ENCODE measurements around the gene SMARCD3. TPM values are rescaled to one million over a fixed set of nuclear protein-coding genes. Genes with fewer than 3 reads are reported as not detected.

Gene SMARCD3
- total and polyA plus RNA-seq, 2 of the 8 experiments (the other 6 are each of a cell fraction or from before 2014, with no cell fraction given): 3.0 to 5.6 TPM

DNA sequence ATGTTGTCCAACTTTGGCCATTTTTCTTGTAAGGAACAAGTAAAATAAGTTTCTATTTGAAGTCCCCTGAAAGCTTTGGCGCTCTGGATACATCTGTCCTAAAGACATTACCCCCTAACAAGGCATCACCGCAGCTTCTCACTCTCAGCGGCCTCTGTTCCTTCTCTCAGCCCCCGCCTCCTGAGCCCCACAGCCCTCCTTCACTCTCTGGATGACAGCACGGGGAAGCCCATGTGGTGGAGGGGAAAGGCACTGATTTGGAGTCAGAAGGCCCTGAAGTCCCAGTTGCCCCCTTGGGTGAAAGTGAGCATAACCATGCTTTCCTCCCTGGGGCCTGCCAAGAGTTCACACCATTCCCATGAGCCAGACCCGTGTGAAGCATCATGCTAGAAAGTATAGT lies 42.8 kb downstream of the SMARCD3 start:
- H2BK120ac ChIP-seq (replicated peaks; ENCODE audit: low read depth, low read length): no peak overlapping the region
- H2BK12ac ChIP-seq (ENCODE audit: low read depth, low read length): no peak overlapping the region
- H2AK5ac ChIP-seq (ENCODE audit: low read depth, low read length): no peak overlapping the region
- no peak overlapping the region for H4K5ac ChIP-seq (ENCODE audit: insufficient read length, low read depth, low read length)
- H3K56ac ChIP-seq (replicated peaks; ENCODE audit: insufficient read length, low read depth, low read length): no peak overlapping the region
- H3K18ac ChIP-seq (ENCODE audit: extremely low read depth, low read length): no peak overlapping the region
- CTCF ChIA-PET (ENCODE audit: partially characterized antibody): interaction anchor here (0.7 to 3.1 kb wide), 8 partner anchors 8 to 110 kb away, joined by 3 to 13 read pairs (median 4); no protein-coding TSS in a partner anchor
- no peak overlapping the region for H4K8ac ChIP-seq (ENCODE audit: extremely low read depth, insufficient read depth, low read length)
- 75% methylated on average over 6 of the region's 6 CpGs; no CpG with 5 or more reads in 1 of the 2 experiments for WGBS, 2 experiments (ENCODE audit: extremely low coverage in 1 of 2, insufficient coverage in 1 of 2, insufficient read length in 1 of 2, insufficient replicate concordance in 2 of 2, low coverage in 1 of 2, low lambda C conversion rate in 2 of 2, missing lambda C conversion rate in 1 of 2)
- H3K9ac ChIP-seq (replicated peaks in 1 of 4; ENCODE audit: extremely low read depth in 1 of 4, low read depth in 3 of 4, low read length in 3 of 4): no peak overlapping the region
- H3K27me3 ChIP-seq (replicated peaks in 1 of 4; ENCODE audit: control insufficient read depth in 3 of 4, extremely low read depth in 1 of 4, insufficient read depth in 3 of 4, low read length in 3 of 4): peaks cover 0 to 3% (median 0%) of the 10 kb centered on the region in 4 experiments; a peak in 2 of 7 replicates
- H4K20me1 ChIP-seq (replicated peaks in 1 of 2; ENCODE audit: control insufficient read depth in 1 of 2, insufficient read depth in 2 of 2, low read length in 2 of 2): peaks cover 3% of the 10 kb centered on the region in 2 experiments
- H3K9me3 ChIP-seq (ENCODE audit: insufficient read depth in 2 of 2, low read depth in 1 of 2, low read length in 1 of 2): no peaks in the 10 kb centered on the region
- peaks cover 0 to 6% (median 2%) of the 10 kb centered on the region in 4 experiments; a peak in 4 of 7 replicates for H3K4me1 ChIP-seq (replicated peaks in 1 of 4; ENCODE audit: control insufficient read depth in 3 of 4, insufficient read depth in 4 of 4, low read length in 3 of 4)
- no peak overlapping the region for H3K23ac ChIP-seq (ENCODE audit: insufficient read length)
- H4K91ac ChIP-seq (replicated peaks; ENCODE audit: insufficient read length, low read length): no peak overlapping the region
- no peak overlapping the region for H3K14ac ChIP-seq (ENCODE audit: insufficient read length)
- H2BK20ac ChIP-seq (ENCODE audit: low read length): no peak overlapping the region
- H2AFZ ChIP-seq (ENCODE audit: low read length): no peak overlapping the region
- H2BK15ac ChIP-seq (ENCODE audit: low read length): no peak overlapping the region
- H3K79me2 ChIP-seq (ENCODE audit: control insufficient read depth in 1 of 2, insufficient read depth in 2 of 2, low read length in 2 of 2): no peaks in the 10 kb centered on the region
- no peak overlapping the region for H2BK5ac ChIP-seq (ENCODE audit: low read depth, low read length)
- FAIRE-seq (no peak), DNase-seq (ENCODE audit: low read depth in 1 of 2, low spot score in 2 of 2) (no peak)
- no peaks in the 10 kb centered on the region for H3K79me1 ChIP-seq (ENCODE audit: low read depth, low read length)
- no peak overlapping the region for H3K4ac ChIP-seq (replicated peaks; ENCODE audit: insufficient read length, low read depth, low read length)
- H3K4me2 ChIP-seq (ENCODE audit: insufficient read depth in 1 of 2, low read depth in 2 of 2, low read length in 2 of 2): no peak overlapping the region
- no peaks in the 10 kb centered on the region for H3K36me3 ChIP-seq (ENCODE audit: control insufficient read depth in 2 of 4, insufficient read depth in 4 of 4, low read length in 3 of 4)
- H3K27ac ChIP-seq (ENCODE audit: low read depth, low read length): no peak overlapping the region
- H3K4me3 ChIP-seq (ENCODE audit: extremely low read depth in 1 of 4, insufficient read depth in 2 of 4, low read depth in 3 of 4, low read length in 4 of 4): no peak overlapping the region
- no peaks in the 10 kb centered on the region for H3K23me2 ChIP-seq (ENCODE audit: low read depth, low read length)
- POLR2A ChIA-PET (ENCODE audit: partially characterized antibody): no interaction called here
- TF ChIP-seq RNF2 (IDR thresholded peaks at IDR 0.05; ENCODE audit: borderline replicate concordance, low read depth, low read length, missing control alignments, poor library complexity, severe bottlenecking) (no peak), JUND (IDR thresholded peaks at IDR 0.05; ENCODE audit: low read length) (no peak), MAFK (IDR thresholded peaks at IDR 0.05; ENCODE audit: low read depth, low read length) (no peak), SP4 (IDR thresholded peaks at IDR 0.05; ENCODE audit: low read length) (no peak), CHD2 (IDR thresholded peaks at IDR 0.05; ENCODE audit: low read length) (no peak), POU5F1 (IDR thresholded peaks at IDR 0.05; ENCODE audit: low read depth, low read length) (no peak), SP2 (IDR thresholded peaks at IDR 0.05; ENCODE audit: low read length) (no peak), RBBP5 (IDR thresholded peaks at IDR 0.05; ENCODE audit: borderline replicate concordance, low read depth, low read length) (no peak), SIRT6 (IDR thresholded peaks at IDR 0.05; ENCODE audit: low read length) (no peak)
- TF ChIP-seq, protein P1, sequence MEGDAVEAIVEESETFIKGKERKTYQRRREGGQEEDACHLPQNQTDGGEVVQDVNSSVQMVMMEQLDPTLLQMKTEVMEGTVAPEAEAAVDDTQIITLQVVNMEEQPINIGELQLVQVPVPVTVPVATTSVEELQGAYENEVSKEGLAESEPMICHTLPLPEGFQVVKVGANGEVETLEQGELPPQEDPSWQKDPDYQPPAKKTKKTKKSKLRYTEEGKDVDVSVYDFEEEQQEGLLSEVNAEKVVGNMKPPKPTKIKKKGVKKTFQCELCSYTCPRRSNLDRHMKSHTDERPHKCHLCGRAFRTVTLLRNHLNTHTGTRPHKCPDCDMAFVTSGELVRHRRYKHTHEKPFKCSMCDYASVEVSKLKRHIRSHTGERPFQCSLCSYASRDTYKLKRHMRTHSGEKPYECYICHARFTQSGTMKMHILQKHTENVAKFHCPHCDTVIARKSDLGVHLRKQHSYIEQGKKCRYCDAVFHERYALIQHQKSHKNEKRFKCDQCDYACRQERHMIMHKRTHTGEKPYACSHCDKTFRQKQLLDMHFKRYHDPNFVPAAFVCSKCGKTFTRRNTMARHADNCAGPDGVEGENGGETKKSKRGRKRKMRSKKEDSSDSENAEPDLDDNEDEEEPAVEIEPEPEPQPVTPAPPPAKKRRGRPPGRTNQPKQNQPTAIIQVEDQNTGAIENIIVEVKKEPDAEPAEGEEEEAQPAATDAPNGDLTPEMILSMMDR (IDR thresholded peaks at IDR 0.05; ENCODE audit: control extremely low read depth in 1 of 3, insufficient read depth in 1 of 3, low read depth in 1 of 3, low read length in 3 of 3): no peak
- TF ChIP-seq, protein P2, sequence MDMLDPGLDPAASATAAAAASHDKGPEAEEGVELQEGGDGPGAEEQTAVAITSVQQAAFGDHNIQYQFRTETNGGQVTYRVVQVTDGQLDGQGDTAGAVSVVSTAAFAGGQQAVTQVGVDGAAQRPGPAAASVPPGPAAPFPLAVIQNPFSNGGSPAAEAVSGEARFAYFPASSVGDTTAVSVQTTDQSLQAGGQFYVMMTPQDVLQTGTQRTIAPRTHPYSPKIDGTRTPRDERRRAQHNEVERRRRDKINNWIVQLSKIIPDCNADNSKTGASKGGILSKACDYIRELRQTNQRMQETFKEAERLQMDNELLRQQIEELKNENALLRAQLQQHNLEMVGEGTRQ (IDR thresholded peaks at IDR 0.05; ENCODE audit: low read length): no peak

Measured in H1 (cell line).